ENCODE data around the gene MAPK10.
"Not testable (repeated sequence)": the region's sequence is repeated elsewhere in the genome, so short reads cannot be mapped to it uniquely, and the experiment has no call there.

Gene MAPK10

DNA sequence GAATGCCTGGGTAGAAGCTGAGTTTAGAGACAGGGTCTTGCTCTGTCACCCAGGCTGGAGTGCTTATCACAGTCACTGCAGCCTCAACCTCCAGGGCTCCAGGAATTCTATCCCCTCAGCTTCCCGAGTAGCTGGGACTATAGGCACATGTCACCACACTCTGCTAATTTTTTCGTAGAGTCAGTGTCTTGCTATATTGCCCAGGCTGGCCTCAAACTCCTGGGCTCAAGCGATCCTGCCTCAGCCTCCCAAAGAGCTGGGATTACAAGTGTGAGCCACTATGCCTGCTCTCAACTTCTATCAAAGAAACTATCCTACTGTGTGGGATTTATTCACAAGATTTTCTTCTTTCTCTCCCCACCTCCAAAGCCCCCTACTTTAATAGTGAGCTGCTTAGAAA is 15.7 kb downstream of the MAPK10 start:
- in situ Hi-C loops (cut with HindIII; ENCODE audit: low sequenced_read_pairs) = no loop called here

- in situ Hi-C loops (cut with HindIII; ENCODE audit: low sequenced_read_pairs) = no loop called here
Observed at GRCh38 chr4:86338989-86339388, 20.9 kb downstream of the MAPK10 start.

DNA sequence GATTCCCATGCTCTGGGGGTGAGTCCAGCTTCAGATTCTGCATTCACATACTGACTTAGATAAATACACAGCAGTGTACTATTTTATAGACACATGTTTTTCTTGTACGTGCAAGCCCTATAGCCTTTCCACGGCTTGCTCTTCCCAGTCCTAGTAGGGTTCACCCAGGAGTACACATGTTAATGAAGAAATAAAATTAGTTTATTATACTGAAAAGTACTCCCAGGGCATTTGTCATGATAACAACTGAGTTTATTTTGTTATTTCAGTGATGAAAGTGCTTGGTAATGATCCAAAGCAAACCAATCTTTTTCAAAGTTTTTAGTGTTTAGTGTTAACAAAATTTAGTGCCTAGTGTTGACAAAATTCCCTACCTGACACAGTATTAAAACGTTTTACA is 21.3 kb downstream of the MAPK10 start:
- in situ Hi-C loops (cut with HindIII; ENCODE audit: low sequenced_read_pairs) = no loop called here

DNA sequence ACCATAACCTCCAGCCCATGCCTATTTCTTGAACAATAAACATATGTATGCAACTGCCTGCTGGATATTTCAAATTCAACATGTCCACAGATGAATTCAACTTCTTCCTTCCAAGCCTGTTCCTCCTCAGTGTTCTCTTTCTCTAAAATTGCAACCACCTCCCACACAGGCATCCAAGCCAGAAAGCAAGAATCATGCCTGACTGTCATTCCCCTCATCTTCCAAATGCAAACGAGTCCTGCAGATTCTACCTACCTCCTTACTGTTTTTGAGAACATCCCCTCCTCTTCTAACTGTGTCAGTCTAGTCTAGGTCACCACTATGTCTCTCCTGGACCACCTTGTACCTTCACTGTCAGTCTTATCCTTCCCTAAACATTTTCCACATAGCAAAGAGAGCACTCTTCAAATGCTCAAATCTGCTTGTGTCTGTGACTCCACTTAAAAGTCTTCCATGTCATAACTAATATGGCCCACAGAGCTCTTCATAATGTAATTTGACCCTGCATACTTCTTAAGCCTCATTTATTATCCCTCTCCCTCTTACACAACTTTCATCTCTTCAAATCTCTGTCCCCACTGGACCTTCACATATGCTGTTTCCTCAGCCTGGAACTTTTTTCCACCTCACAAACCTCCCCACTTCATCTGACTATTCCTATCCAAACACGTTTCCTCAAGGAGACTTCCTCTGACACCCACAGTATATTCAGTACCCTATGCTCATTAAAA is 25.7 kb downstream of the MAPK10 start:
- in situ Hi-C loops (cut with HindIII; ENCODE audit: low sequenced_read_pairs) = no loop called here

DNA sequence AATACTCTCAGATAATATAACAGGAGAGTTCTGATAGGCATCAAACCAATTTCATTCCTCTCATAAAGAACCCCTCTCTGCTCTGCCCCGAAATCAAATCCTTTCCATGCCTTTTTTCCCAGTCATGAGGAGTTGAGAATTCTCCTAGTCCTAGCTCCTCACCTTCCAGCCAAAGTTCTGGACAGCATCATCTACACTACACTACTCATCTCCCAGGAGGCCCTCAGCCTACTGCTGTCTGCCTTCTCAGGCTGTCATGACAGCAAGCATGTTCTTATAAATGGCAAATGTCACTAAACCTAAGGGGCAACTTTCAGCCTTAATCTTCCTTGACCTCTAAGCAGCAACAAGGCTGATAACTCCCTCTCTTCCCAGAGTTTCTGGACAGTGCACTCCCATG is 26.6 kb downstream of the MAPK10 start:
- in situ Hi-C loops (cut with HindIII; ENCODE audit: low sequenced_read_pairs) = no loop called here

GRCh38 chr4:86330961-86331742 is 28.7 kb downstream of the MAPK10 start:
- in situ Hi-C loops (cut with HindIII; ENCODE audit: low sequenced_read_pairs) = no loop called here

DNA sequence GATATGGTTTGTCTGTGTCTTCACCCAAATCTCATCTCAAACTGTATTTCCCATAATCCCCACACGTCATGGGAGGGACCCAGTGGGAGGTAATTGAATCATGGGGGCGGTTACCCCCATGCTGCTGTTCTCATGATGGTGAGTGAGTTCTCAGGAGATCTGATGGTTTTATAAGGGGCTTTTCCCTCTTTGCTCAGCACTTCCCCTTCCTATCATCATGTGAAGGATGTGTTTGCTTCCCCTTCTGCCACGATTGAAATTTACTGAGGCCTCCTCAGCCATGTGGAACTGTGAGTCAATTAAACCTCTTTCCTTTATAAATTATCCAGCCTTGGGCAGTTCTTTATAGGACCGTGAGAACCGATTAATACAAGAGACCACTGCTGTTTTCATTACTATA is 29.4 kb downstream of the MAPK10 start:
- in situ Hi-C loops (cut with HindIII; ENCODE audit: low sequenced_read_pairs) = not testable (repeated sequence)

GRCh38 chr4:86329431-86329830 is 30.4 kb downstream of the MAPK10 start:
- in situ Hi-C loops (cut with HindIII; ENCODE audit: low sequenced_read_pairs) = no loop called here

- in situ Hi-C loops (cut with HindIII; ENCODE audit: low sequenced_read_pairs) = no loop called here
Observed at GRCh38 chr4:86326400-86326799, 33.5 kb downstream of the MAPK10 start.

DNA sequence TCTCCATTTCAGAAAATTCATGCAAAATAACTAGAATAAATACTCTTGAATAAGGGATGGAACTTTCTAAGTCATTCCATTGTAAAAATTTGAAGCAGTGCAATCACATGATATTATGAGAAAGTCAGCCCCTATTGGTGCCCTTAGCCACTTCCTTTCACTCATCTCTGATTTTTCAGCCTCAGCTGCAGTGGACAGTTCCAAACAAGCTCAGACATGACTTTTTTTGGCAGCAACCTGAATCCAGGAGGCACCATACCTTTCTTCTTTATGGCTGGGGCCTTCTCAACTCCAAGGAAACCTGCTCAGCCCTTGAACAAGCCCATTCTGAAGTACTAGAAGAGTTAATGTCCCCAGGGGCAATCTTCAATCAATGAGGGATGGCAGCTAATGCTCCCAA is 40.5 kb downstream of the MAPK10 start:
- in situ Hi-C loops (cut with HindIII; ENCODE audit: low sequenced_read_pairs) = no loop called here

DNA sequence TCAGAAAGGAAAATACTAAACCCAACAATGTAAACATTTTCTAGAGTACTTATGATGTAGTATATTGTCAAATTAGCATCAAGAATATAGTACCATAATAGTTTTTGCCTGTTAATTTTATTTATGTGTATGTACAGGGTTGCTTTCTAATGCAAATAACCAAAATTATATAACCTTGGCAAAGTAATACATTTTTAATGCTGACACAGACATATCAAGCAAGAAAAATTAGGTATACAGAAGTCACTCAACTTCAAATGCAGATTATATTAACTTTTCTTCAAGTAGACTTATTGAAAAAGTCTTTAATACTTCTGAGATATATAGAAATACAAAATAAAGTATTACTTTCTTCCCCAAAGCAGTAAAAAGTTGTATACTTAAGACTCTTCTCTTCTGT is 44.3 kb downstream of the MAPK10 start:
- in situ Hi-C loops (cut with HindIII; ENCODE audit: low sequenced_read_pairs) = no loop called here

- in situ Hi-C loops (cut with HindIII; ENCODE audit: low sequenced_read_pairs) = loop anchor here (5.0 kb wide), 1 partner anchor 36 kb away; no protein-coding TSS in a partner anchor
Observed at GRCh38 chr4:86313656-86314055, 46.2 kb downstream of the MAPK10 start.

DNA sequence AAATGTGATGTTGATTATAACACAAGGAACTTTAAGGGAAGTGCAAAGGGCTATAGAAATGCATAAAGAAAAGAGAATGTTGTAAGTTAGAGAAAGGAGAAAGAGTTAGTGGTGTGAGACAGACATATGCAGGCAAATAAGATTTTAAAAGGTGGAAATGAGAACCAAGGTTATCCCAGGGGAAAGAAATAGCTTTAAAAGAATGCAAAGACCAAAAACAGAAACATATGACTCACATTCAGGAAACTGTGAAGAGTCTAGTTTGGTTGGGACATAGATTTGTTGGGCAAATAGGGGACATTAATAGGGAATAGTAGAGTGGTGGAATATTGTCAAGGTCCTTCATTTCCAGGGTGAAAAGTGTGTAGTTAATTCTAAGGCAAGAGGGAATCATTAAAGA is 52.4 kb downstream of the MAPK10 start:
- in situ Hi-C loops (cut with HindIII; ENCODE audit: low sequenced_read_pairs) = loop anchor here (5.0 to 10.0 kb wide), 2 partner anchors 47 to 95 kb away; no protein-coding TSS in a partner anchor

DNA sequence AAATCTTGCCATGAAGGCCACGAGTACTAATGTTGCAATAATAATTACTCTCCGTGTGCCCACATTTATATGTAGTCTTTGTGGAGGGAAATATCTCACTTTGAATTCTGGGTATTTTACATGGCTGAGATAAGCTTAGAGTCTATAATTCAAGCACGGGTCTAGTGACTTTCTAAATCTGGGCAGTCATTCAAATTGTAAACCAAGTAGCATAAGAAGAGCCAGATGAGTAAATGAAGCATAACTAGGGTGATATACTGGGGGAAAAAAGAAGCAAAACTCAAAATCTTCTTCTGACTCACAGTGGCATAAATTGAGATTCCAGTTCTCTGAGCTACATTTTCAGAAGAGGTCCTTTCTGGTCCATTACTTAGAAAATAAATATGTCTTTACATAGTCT is 53.0 kb downstream of the MAPK10 start:
- in situ Hi-C loops (cut with HindIII; ENCODE audit: low sequenced_read_pairs) = loop anchor here (5.0 to 10.0 kb wide), 2 partner anchors 48 to 95 kb away; no protein-coding TSS in a partner anchor

DNA sequence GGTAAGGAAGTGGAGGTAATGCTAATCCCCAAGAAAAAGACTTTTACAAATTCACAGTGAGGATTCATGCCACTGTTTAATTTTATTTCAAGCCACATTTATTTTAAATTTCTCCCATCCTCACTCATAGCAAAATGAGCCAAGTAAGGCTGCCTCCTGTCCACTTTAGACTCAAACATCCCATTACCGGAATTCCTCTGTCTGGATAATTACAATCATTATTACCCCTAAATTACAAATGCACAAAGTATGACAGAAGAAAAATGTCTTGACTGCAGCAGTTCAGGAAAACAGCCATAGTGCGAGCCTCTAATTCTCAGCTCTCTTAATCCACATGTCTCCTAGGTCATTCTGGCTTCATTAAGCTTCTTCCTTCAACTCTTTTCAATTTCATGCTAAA is 57.0 kb downstream of the MAPK10 start:
- in situ Hi-C loops (cut with HindIII; ENCODE audit: low sequenced_read_pairs) = loop anchor here (10.0 kb wide), 1 partner anchor 52 kb away; no protein-coding TSS in a partner anchor

GRCh38 chr4:86302251-86302650 is 57.6 kb downstream of the MAPK10 start:
- in situ Hi-C loops (cut with HindIII; ENCODE audit: low sequenced_read_pairs) = loop anchor here (10.0 kb wide), 1 partner anchor 53 kb away; no protein-coding TSS in a partner anchor

DNA sequence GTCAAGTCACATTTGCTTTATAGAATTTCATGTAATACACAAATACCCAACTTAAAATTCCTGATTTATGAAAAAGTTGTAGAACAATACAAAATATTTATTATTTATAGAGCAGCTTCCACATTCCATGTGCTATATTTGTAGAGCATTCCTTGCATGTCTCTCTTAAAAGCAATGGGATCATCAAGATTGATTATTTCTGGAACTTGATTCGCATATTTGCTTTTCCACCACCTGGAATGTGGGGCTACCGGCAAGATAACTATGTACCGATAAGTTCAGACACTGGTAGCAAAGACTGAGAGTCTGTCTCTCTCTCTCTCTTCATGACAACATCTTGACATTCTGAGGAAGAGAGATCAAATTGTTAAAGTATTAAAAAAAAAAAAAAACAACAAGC is 59.3 kb downstream of the MAPK10 start:
- in situ Hi-C loops (cut with HindIII; ENCODE audit: low sequenced_read_pairs) = loop anchor here (10.0 kb wide), 1 partner anchor 54 kb away; no protein-coding TSS in a partner anchor

DNA sequence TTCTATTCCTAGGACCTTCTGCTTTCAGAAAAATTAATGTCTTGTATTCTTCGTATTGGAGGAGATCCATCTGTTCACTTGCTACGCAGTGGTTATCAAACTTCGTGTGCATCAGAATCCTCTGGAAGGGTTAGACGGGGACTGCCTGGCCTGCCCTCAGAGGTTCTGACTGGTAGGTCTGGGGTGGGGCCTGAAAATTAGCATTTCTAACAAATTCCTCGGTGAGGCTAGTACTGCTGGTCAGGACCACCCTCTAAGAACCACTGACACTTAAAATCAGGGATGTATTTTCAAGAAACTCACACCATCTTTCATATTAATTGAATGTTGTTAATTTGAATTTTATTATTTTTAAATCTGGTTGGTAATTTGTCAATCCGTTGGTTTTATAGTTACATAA is 63.0 kb downstream of the MAPK10 start:
- in situ Hi-C loops (cut with HindIII; ENCODE audit: low sequenced_read_pairs) = no loop called here

DNA sequence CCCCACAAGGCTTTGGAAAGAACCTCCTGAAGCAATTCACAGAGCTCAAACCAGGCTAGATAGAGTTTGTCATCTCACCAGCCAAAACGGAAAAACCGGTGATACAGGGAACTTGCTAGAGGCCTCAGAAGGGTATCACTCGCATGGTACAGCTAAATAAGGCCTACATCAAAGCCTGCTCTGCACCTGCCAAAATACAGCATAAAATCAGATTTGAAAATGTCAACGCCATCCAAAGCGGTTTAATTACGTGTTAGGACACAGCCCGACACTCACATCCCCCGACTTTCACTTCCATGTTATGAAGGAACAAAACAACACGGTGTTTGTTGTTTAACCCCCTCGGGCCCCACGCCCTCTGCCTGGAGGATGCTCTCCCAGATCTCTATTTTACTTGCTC is 65.0 kb downstream of the MAPK10 start:
- in situ Hi-C loops (cut with HindIII; ENCODE audit: low sequenced_read_pairs) = no loop called here

DNA sequence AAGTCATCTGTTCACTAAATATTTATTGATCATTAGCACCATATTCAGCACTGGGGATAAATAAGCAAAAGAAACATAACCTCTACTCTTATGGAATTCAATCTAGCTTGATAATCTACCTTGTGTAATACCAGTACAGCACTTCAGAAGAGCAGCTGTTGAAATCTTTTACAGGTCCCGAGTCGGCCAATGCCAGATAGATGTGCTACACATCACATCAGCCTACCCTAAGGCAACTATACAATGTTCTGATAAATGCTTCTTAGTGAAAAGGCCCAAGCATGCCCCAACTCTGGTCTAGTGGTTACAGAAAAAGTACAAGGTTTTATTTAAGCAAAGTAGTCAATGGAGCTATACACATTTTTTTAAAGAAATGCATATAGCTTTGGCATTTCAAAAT is 68.7 kb downstream of the MAPK10 start:
- in situ Hi-C loops (cut with HindIII; ENCODE audit: low sequenced_read_pairs) = no loop called here

DNA sequence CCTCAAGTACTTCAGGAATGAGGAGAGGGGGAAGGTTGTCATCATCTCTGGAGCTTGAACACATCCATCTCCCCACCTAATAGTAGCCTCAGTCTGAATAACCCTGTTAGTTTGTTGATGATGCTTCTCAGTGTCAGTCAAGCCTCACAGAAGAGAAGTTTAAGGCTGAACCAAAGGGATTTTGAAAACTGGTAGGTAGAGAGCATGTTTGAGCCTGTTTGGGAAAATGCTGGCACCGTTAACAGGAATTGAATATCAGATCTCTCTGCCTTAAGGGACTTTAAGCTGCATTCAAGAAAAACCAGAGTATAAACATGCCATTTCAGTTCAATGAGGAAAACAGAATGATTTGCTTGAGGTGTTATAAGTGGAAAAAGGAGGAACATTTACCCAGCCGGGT is 73.1 kb downstream of the MAPK10 start:
- in situ Hi-C loops (cut with HindIII; ENCODE audit: low sequenced_read_pairs) = no loop called here

DNA sequence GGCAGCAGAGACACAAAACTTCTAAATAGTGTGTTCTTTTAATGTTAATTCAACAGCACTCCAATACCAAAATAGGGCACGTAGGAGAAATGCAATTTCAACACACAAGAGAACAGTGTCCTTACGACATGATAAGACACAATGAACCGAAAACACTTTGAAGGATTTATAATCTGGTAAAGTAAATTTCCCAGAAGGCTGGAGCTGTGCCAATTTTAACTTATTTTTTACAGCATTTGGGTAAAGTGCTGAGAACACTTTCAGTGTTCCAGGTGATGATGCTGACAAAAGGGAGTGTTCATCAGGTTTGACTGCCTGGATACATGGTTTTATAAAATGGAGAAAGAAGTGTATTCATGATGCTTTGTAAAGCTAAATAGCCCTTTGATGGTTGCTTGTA is 76.5 kb downstream of the MAPK10 start:
- in situ Hi-C loops (cut with HindIII; ENCODE audit: low sequenced_read_pairs) = loop anchor here (5.0 kb wide), 1 partner anchor 101 kb away; no protein-coding TSS in a partner anchor

Measured in endothelial cell of hepatic sinusoid (primary cell).